Measurements from ENCODE around the gene MAP4K3.
A peak's percentile ranks its signal among the peaks of the same experiment; 100 is the strongest.

The MAP4K3 gene

DNA sequence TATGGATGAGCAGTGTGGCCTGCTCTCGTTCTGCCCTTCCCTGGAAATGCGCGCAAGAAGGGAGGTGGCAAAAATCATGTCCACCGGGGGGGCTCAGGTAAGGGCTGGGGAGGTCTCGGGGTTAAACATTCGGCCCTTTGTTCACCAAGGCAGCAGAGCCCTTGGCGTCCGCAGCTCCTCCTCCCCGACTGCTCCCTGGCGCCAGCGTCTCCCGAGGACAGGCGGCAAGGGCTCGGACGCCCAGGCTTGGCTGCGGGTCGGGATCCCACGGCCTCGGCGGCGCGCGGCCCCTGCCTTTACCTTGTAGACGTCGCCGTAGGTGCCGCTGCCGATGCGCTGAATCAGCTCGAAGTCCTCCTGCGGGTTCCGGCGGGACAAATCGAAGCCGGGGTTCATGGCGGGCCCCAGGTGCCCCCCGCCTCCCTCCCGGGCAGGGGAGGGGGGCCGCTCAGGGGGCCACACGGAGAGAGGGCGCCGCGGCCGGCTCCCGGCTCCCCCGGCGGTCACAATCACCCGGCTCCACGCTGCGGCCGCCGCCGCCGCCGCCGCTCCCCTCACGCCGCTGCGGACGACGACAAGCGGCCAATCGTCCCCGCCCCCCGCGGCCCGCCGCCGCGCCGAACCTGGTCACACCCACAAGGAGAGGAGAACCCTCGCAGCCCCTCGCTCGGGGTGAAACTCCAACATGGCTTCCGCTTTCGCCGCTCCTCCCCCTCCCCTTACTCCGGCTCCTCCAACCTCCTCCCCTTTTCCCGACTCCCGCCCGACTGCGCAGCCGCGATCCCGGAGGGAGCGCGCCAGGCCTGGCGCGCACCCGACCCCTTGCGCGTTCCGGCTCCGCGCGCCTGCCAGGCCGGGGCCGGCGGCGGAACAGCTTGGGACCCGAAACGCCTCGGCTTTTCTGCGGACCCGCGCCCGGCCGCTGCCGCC lies at the start of gene MAP4K3:
MAP4K3 (minus strand) TSS at position 694 of the 930 bp plus-strand sequence; CDS start at position 396, 298 bp downstream.
- peak; percentile 96 for DNase-seq

GRCh38 chr2:39486071-39486470 lies 49.0 kb upstream of the MAP4K3 start:
- DNase-seq, result no peak

DNA sequence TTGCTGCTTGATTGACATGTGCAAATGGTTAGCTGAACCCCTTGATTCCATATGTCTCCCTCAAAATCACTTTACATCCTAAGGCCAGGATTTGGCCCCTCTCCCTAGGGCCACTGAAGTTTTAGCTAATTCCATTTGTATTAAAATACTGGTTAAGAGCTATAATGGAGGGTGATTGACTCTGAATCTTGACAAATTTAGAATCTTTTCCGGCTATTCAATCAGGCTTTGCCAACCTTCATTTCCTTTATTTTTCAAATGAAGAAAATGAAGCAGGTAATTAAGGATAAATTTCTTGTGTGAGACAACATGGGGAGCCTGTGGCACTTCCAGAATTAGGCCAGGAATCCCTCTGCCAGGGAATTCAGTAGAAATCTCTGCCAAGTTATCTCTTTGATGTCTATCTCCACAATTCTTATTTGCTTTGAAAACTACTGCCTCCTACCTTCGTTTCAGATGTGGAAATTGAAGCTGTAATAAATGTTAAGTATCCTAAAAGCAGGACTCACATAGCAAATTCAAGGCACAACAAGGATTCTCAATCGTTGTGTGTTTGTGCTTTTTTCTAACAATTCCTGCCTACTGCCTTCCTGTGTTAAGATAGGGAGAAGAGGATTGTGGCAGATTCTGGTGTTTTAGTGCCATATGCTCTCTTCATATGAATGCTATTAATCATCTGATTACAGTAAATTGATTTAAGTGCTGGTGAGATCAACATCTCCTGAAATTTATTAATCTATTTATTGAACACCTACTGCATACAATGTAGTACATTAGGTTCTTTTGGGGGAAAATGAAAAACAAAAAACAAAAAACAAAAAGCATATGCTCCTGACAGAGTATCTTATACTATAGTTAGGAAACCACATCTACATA lies 47.8 kb upstream of the MAP4K3 start:
- DNase-seq, result no peak

- no peak for DNase-seq
Observed at GRCh38 chr2:39484206-39484605, 47.1 kb upstream of the MAP4K3 start.

- no peak for DNase-seq
Observed at GRCh38 chr2:39483534-39483933, 46.4 kb upstream of the MAP4K3 start.

GRCh38 chr2:39481611-39482010 lies 44.5 kb upstream of the MAP4K3 start:
- DNase-seq, result no peak

DNA sequence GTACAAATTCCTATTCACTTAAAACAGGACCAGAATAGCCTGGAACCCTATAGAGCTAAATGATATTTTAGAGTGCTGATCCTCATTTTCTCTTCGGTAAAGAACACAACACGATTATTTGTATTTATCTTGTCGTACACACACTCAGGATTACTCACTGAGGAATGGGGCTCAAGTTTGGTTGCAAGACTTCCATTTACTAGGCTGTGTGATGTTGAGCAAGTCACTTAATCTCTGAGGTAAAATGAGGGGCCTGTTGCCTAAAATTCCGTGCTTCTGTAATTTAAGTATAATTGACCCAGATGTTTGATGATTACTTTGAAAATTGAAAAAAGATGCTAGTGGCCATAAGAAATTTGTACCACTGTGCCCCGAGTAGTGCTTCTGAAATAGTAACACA lies 42.6 kb upstream of the MAP4K3 start:
- DNase-seq, result no peak

DNA sequence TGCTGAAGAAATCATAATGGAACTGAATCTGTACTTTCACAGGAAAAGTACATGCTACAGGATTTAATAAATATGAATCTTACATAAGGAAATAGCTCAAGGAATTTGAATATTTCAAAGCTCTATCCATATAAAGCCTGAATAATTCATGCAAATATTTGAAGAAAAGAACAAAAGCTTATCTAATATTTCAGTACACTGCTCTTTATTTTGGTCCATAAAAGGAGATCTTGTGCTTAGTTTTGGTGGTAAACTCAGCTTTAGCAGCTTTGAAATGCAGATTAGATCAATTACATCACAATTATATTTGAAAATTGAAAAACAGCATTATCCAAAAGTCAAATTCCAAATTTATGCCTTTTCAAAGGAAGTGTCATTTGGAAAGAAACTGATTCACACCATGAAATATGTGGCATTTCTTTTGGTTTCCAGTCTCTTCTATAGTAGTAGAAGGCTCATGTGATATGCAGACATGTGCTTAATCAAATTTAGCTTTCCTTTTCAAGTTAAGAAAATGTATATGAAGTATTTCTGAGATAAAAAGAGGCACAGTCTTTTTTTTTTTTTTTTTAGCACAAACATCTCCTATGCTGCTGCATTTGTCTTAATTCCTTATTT lies 42.1 kb upstream of the MAP4K3 start:
- DNase-seq, result no peak

GRCh38 chr2:39476524-39476923 lies 39.4 kb upstream of the MAP4K3 start:
- DNase-seq, result no peak

DNA sequence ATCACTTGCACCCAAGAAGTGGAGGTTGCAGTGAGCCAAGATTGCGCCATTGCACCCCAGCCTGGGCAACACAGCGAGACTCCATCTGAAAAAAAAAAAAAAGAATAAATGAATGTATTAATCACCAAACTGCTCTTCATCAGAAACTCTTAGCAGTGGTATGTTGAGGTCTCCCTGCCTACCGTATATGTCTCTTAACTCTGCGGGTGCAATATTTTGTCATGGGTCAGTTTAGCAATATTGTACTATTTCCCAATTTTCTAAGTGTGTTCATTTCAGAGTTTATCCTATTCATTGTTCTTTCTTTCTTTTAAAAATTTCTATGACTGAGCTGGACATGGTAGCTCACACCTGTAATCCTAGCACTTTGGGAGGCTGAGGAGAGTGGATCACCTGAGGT lies 37.9 kb upstream of the MAP4K3 start:
- DNase-seq, result no peak

DNA sequence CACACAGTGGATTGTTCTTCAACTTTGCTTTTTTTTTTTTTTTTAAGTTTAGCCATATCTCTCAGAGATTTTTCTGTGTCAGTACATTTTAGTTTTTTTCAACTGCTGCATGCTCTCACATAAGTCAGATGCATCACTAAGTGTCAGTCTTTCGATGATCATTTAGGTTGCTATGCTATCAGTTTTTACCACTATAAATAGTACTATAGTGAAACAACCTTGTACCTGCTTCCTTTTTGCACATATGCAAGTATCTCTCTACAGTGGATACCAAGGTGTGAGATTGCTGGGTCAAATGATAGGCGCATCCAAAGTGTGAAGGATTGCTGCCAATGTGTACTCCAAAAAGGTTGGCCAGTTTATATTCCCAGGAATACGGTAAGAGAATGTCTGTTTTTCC lies 33.5 kb upstream of the MAP4K3 start:
- DNase-seq, result no peak

- DNase-seq, result no peak
Observed at GRCh38 chr2:39469807-39470206, 32.7 kb upstream of the MAP4K3 start.

GRCh38 chr2:39468579-39469451 lies 31.7 kb upstream of the MAP4K3 start:
- no peak for DNase-seq

DNA sequence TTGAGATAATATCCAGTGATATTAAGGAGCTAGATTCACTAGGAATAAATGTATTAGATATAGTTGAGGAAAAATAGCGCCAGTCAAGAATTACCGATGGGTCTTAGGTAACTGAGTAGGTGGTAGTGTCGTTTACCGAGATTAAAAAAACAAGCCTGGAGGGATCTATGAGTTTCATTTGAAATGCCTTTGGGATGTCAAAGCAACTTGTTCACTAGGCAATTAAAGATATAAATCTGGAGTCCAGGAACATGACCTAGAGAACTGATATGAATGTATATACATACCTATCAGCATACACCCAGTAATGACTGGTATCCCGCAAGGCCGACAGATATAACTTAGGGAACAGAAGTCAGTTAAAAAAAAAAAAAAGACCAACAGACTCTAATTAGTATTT lies 29.2 kb upstream of the MAP4K3 start:
- no peak for DNase-seq

DNA sequence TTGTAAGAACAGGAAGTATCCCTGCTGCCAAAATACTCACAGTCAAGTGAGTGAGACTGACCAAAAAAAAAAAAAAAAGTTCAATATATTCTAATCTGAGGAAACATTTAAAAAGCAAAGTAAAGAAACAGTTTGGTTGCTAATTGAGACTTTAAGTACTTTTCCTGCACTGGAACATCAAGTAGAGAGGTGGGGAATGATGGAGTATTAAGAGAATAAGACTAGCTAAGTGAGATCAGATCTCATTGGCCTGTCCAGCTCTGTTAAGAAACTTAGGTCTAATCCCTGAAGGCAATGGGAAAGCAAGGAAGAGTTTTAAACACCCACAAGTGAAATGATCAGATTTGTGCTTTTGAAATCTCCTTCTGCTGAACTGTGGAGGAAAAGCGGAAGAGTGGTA lies 27.8 kb upstream of the MAP4K3 start:
- no peak for DNase-seq

DNA sequence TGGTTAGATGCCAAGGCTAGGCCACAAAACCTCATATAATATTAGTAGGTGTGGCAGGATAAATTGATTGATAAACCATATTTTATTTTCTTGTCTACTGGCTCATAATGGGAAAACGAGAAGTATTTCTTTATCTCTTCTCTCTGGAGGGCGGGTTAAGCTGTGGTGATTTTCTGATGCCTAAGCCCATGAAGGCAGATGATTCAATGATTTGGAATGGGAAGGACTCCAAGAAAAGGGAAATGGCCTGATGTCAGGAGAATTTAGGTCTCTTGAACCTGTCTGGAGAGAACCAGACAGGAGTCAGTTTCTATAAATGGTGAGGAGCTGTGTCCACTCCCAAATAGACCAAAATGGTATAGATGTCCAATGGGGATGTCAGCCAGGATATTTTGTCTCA lies 18.7 kb upstream of the MAP4K3 start:
- DNase-seq, result no peak

DNA sequence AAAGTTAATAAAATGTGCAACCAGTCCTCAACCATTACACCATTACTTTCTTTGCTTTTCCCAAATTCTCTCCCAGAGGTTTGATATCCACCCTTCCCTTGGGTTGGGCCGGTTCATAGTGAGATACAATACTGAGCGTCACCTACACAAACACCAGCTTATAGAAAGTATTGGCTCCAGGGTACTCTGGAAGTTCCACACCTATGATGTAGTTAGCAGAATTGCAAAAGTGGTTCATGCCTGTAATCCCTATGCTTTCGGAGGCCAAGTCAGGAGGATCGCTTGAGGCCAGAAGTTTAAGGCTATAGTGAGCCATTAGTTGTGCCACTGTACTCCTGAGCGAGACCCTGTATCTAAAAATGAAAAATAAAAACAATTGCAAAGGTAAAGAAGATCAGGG lies 15.3 kb upstream of the MAP4K3 start:
- DNase-seq, result no peak

GRCh38 chr2:39451954-39452353 lies 14.9 kb upstream of the MAP4K3 start:
- no peak for DNase-seq

DNA sequence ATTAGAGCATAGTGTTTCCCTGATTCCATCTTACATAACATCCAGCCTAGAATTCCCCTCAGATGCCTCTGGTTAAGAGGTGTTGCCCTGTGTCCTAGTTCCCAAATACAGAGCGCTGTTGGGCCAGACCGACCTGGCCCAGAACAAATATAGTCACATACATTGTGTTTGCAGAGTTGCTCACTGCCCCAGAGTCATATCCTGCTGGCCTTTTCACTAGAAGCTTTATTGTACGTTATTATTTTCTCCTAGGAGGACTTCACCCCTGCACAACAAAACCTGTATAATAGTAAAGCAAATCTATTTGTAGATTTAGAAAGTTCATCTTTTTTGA lies 11.1 kb upstream of the MAP4K3 start:
- DNase-seq, result no peak

DNA sequence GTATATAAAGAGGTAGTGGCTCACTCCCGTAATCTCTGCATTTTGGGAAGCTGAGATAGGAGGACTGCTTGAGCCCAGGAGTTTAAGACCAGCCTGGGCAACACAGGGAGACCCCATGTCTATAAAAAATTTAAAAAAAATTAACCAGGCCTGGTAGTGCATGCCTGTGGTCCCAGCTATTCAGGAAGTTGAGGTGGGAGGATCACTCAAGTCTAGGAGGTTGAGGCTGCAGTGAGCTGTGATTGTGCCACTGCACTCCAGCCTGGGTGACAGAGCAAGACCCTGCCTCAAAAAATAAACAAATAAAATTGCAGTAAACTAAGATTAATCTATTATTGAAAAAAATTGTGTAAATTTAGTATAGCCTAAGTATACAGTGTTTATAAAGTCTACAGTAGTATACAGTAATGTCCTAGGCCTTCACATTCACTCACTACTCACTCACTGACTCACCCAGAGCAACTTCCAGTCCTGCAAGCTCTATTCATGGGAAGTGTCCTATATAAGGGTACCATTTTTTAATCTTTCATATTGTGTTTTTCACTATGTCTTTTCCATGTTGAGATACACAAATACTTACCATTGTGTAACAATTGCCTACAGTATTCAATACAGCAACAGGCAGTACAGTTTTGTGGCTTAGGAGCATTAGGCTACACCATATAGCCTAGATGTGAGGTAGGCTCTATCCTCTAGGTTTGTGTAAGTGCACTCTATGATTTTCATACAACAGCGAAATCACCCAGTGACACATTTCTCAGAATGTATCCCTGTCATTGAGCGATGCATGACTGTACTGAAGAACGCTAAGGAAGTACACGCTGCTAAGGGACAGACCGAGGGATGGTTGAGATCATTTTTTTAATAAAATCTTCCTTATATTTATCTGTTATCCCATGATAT lies 10.4 kb upstream of the MAP4K3 start:
- DNase-seq, result no peak

- no peak for DNase-seq
Observed at GRCh38 chr2:39445934-39446333, 8.8 kb upstream of the MAP4K3 start.
